Hepatocyte (in vitro differentiated cells): ENCODE measurements around the gene HIRIP3.

ENCODE experiments used
- EZH2 ChIP-seq: fragments of 200-600 bp; sonication (generic); IDR thresholded peaks from 2 replicates; pipeline ENCODE4 v1.6.1; 2016; ENCODE audit warnings: antibody characterized with exemption, mild to moderate bottlenecking, borderline replicate concordance
- EZH2phosphoT487 ChIP-seq: fragments of 200-600 bp; sonication (generic); IDR thresholded peaks from one replicate; pipeline ENCODE4 v1.6.1; 2018; ENCODE audit warnings: antibody characterized with exemption, mild to moderate bottlenecking, low read depth, moderate library complexity; ENCODE audit not compliant: unreplicated experiment, severe bottlenecking
- TF ChIP-seq, protein P1 (sequence below): fragments of 200-600 bp; sonication (generic); IDR thresholded peaks from 2 replicates; pipeline ENCODE4 v1.5.1; 2016; ENCODE audit warnings: antibody characterized with exemption, mild to moderate bottlenecking; ENCODE audit not compliant: poor library complexity

GRCh38 chr16:29984764-29985147 is 10.7 kb downstream of the HIRIP3 start:
- TF ChIP-seq EZH2phosphoT487: no peak
- TF ChIP-seq, protein P1, sequence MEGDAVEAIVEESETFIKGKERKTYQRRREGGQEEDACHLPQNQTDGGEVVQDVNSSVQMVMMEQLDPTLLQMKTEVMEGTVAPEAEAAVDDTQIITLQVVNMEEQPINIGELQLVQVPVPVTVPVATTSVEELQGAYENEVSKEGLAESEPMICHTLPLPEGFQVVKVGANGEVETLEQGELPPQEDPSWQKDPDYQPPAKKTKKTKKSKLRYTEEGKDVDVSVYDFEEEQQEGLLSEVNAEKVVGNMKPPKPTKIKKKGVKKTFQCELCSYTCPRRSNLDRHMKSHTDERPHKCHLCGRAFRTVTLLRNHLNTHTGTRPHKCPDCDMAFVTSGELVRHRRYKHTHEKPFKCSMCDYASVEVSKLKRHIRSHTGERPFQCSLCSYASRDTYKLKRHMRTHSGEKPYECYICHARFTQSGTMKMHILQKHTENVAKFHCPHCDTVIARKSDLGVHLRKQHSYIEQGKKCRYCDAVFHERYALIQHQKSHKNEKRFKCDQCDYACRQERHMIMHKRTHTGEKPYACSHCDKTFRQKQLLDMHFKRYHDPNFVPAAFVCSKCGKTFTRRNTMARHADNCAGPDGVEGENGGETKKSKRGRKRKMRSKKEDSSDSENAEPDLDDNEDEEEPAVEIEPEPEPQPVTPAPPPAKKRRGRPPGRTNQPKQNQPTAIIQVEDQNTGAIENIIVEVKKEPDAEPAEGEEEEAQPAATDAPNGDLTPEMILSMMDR: no peak
- TF ChIP-seq EZH2: no peak
